Ishikawa (cell line): ENCODE measurements around the gene KCNK16.
A peak's percentile ranks its signal among the peaks of the same experiment; 100 is the strongest.

Experiments
- CEBPB ChIP-seq: IDR thresholded peaks from 2 replicates; pipeline ENCODE4 v1.6.1; 2012
- CREB1 ChIP-seq: IDR thresholded peaks from 2 replicates; pipeline ENCODE4 v1.6.1; 2012; ENCODE audit warnings: low read depth
- EGR1 ChIP-seq: IDR thresholded peaks from 2 replicates; pipeline ENCODE4 v1.6.1; 2012
- EP300 ChIP-seq: IDR thresholded peaks from 2 replicates; pipeline ENCODE4 v1.6.1; 2012; ENCODE audit warnings: borderline replicate concordance
- FOXM1 ChIP-seq: IDR thresholded peaks from 2 replicates; pipeline ENCODE4 v1.6.1; 2012; ENCODE audit warnings: low read depth, borderline replicate concordance
- MAX ChIP-seq: IDR thresholded peaks from 2 replicates; pipeline ENCODE4 v1.6.1; 2012
- NFIC ChIP-seq: IDR thresholded peaks from 2 replicates; pipeline ENCODE4 v1.6.1; 2012
- RAD21 ChIP-seq: IDR thresholded peaks from 2 replicates; pipeline ENCODE4 v1.6.1; 2012; ENCODE audit warnings: low read depth
- REST ChIP-seq: IDR thresholded peaks from 2 replicates; pipeline ENCODE4 v1.6.1; 2012; ENCODE audit warnings: low read depth, mild to moderate bottlenecking
- TAF1 ChIP-seq: IDR thresholded peaks from 2 replicates; pipeline ENCODE4 v1.6.1; 2012; ENCODE audit warnings: low read depth, mild to moderate bottlenecking
- TCF12 ChIP-seq: IDR thresholded peaks from 2 replicates; pipeline ENCODE4 v1.6.1; 2012; ENCODE audit warnings: low read depth
- TEAD4 ChIP-seq: IDR thresholded peaks from 2 replicates; pipeline ENCODE4 v1.6.1; 2012
- USF1 ChIP-seq: IDR thresholded peaks from 2 replicates; pipeline ENCODE4 v1.6.1; 2012
- YY1 ChIP-seq: IDR thresholded peaks from 2 replicates; pipeline ENCODE4 v1.6.1; 2012; ENCODE audit warnings: low read depth
- ZBTB7A ChIP-seq: IDR thresholded peaks from 2 replicates; pipeline ENCODE4 v1.6.1; 2012; ENCODE audit warnings: low read depth

The KCNK16 gene

DNA sequence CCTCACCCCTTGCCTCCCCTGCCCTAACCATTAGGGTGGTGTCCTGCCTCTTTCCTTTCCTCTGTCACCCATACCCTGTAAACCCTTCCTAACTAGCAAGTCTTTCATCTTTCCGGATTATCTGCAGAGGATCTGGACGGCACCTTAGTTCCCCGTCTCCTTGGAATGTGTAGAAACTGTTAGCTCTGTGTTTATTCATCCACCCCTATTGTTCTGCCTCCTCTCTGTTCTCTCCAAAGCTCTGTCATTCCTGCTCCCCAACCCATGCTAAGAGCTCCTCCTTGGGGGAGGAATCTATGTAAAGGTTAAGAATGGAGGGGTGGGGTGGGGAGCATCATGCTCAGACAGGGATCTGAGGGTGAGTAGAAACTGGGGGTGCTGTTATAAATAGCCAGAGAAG lies 53.8 kb downstream of the KCNK16 start:
- TF ChIP-seq YY1 (no peak), RAD21 (0 out of 2 replicates have a peak, but pooled peaks have one; percentile 6)

DNA sequence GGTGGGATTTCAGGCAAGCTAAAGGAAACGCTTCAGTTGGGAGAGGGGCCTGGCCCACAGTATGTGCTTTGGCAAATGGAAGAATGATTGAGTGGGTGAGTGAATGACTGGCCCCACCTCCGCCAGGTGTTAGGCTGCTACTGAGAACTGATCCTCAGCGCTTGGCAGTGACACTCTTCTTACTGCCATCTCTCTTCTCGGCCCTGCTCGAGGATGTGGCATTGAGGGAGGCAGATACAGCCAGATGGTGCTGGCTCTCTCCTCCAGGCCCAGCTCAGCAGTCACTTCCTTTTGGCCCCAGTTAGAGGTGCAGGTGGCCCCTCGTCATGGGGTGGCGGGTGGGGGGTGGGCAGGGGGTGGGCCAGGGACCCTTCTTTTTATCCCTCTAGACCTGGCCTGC lies 54.3 kb downstream of the KCNK16 start:
- TF ChIP-seq ZBTB7A (no peak), CEBPB (no peak), FOXM1 (no peak), USF1 (no peak), MAX (no peak), TEAD4 (no peak), CREB1 (no peak), EP300 (no peak), TCF12 (no peak), NFIC (no peak), REST (no peak), EGR1 (no peak)

DNA sequence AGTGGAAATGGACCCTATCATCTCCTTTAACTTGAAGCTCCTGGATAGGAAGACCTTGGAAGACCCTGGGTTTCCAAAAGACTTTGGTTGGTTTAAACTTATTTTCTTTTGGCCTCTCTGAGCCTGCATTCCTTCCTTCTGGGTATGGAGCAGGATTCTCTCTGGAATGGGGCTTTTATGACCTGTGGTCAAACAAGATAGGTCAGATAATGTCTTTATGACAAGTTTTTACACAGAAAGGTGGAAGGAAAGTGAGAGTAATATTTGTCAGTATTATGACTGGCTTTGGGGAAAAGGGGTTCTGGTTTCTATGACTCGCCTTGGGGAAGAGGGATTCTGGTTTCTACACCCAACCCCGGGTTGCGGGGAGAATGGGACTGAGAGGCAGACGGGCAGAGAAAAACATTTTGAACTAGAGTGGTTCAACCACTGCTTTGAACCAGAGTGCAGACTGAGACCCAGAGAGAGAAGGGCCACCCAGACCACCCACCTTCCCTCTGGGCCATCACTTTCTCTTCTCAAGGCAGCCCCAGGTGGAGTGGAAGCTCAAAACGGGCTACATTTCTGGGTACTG lies 55.6 kb downstream of the KCNK16 start:
- TF ChIP-seq FOXM1 (no peak), REST (no peak), CREB1 (no peak), ZBTB7A (no peak), EP300 (no peak), TEAD4 (no peak), EGR1 (no peak), NFIC (no peak), RAD21 (no peak), TAF1 (no peak), TCF12 (no peak), USF1 (no peak), MAX (no peak), CEBPB (no peak), YY1 (no peak)

- TF ChIP-seq TEAD4, result no peak
- no peak for TF ChIP-seq CREB1
- TF ChIP-seq YY1, result no peak
- no peak for TF ChIP-seq CEBPB
- TF ChIP-seq NFIC, result no peak
Measured at GRCh38 chr6:39266375-39266774, 56.1 kb downstream of the KCNK16 start.
